Liver (tissue), 3 donors: ENCODE data around the gene EXOC5.

Source experiments
- CTCF ChIP-seq: fragments of 150-350 bp; IDR thresholded peaks from 2 replicates; pipeline ENCODE4 v1.5.1; 2017; ENCODE audit warnings: improper control_type of control experiment, low read depth, low read length; ENCODE audit not compliant: missing input control
- HNF4A ChIP-seq, 2 donors: conservative IDR thresholded peaks; 2 replicates each; pipeline ENCODE4 v1.6.1; 2016; ENCODE audit warnings: antibody characterized with exemption in 2 of 2, mild to moderate bottlenecking in 2 of 2
- HNF4G ChIP-seq: IDR thresholded peaks from 2 replicates; pipeline ENCODE4 v1.6.1; 2016; ENCODE audit warnings: antibody characterized with exemption
- RAD21 ChIP-seq, 2 donors: IDR thresholded peaks; 2 replicates each; pipeline ENCODE4 v1.6.1; 2016; ENCODE audit warnings: antibody characterized with exemption in 2 of 2, mild to moderate bottlenecking in 2 of 2
- REST ChIP-seq: IDR thresholded peaks from 2 replicates; pipeline ENCODE4 v1.6.1; 2016; ENCODE audit warnings: antibody characterized with exemption, mild to moderate bottlenecking
- SP1 ChIP-seq: IDR thresholded peaks from 2 replicates; pipeline ENCODE4 v1.6.1; 2018; ENCODE audit warnings: antibody characterized with exemption, mild to moderate bottlenecking
- donor health status: healthy.
- donor health status: healthy.

GRCh38 chr14:57273236-57273635 lies 4.5 kb upstream of the EXOC5 start:
- TF ChIP-seq CTCF (no peak), HNF4A (conservative IDR thresholded peaks at IDR 0.05) (peak; percentile 70 to 76), HNF4G (peak; percentile 34), REST (no peak), SP1 (peak; percentile 34), RAD21 (IDR thresholded peaks at IDR 0.05) (no peak)
